Fibroblast of lung (primary cell): Measurements from ENCODE around the gene ITGB7. TPM values are rescaled to one million over a fixed set of nuclear protein-coding genes. Genes with fewer than 3 reads are reported as not detected.

Experiments
- DNase-seq, 2 donors: peaks; one replicate each; pipeline versions ENCODE4 v3.0.0 to v3.0.0-alpha.2; 2010; ENCODE audit warnings: low read depth in 2 of 2
- H2AFZ ChIP-seq: 2 replicates; pipeline ENCODE4 v1.5.1; 2012; ENCODE audit warnings: low read length, control low read depth, inconsistent platforms
- H3K27ac ChIP-seq: 2 replicates; pipeline ENCODE4 v1.5.1; 2011; ENCODE audit warnings: low read length, control low read depth; ENCODE audit not compliant: insufficient read depth
- H3K27me3 ChIP-seq: 2 replicates; pipeline ENCODE4 v1.5.1; 2011; ENCODE audit warnings: mild to moderate bottlenecking, low read length; ENCODE audit not compliant: control insufficient read depth, insufficient read depth
- H3K36me3 ChIP-seq: 2 replicates; pipeline ENCODE4 v1.5.1; 2011; ENCODE audit warnings: low read length; ENCODE audit not compliant: control insufficient read depth, insufficient read depth
- H3K4me1 ChIP-seq: 2 replicates; pipeline ENCODE4 v1.5.1; 2011; ENCODE audit warnings: low read length; ENCODE audit not compliant: control insufficient read depth, insufficient read depth; ENCODE audit errors: extremely low read depth
- H3K4me2 ChIP-seq: 2 replicates; pipeline ENCODE4 v1.5.1; 2011; ENCODE audit warnings: low read length, control low read depth; ENCODE audit not compliant: insufficient read depth; ENCODE audit errors: extremely low read depth
- H3K4me3 ChIP-seq, 4 experiments: fragments of 200-600 bp in 1 of 4; sonication (generic) in 1 of 4; replicated peaks in 1 of 4; 2 replicates each; pipeline ENCODE4 v1.5.1; 2011 to 2016; ENCODE audit warnings: low read length in 4 of 4, low read depth in 3 of 4, mild to moderate bottlenecking in 3 of 4, control low read depth in 2 of 4, inconsistent platforms in 1 of 4, mixed read lengths in 1 of 4; ENCODE audit not compliant: insufficient read depth in 1 of 4; ENCODE audit errors: control extremely low read depth in 1 of 4
- H3K79me2 ChIP-seq: 2 replicates; pipeline ENCODE4 v1.5.1; 2012; ENCODE audit warnings: mild to moderate bottlenecking, low read length, inconsistent platforms; ENCODE audit not compliant: control insufficient read depth, insufficient read depth
- H3K9ac ChIP-seq: 2 replicates; pipeline ENCODE4 v1.5.1; 2011; ENCODE audit warnings: mild to moderate bottlenecking, low read length, control low read depth; ENCODE audit not compliant: insufficient read depth
- H3K9me3 ChIP-seq: 2 replicates; pipeline ENCODE4 v1.5.1; 2012; ENCODE audit warnings: low read depth, low read length; ENCODE audit not compliant: control insufficient read depth, insufficient read depth
- H4K20me1 ChIP-seq: 2 replicates; pipeline ENCODE4 v1.5.1; 2011; ENCODE audit warnings: low read length; ENCODE audit not compliant: control insufficient read depth, insufficient read depth; ENCODE audit errors: extremely low read depth
- CTCF ChIP-seq, 2 donors: IDR thresholded peaks in 1 of 2; conservative IDR thresholded peaks in 1 of 2; 1 replicate in 1 of 2; 2 replicates in 1 of 2; pipeline ENCODE4 v1.5.1; 2011 to 2012; ENCODE audit warnings: low read length in 2 of 2, control low read depth in 1 of 2, inconsistent platforms in 1 of 2, low read depth in 1 of 2, mild to moderate bottlenecking in 1 of 2
- EZH2 ChIP-seq: IDR thresholded peaks from 2 replicates; pipeline ENCODE4 v1.5.1; 2012; ENCODE audit warnings: low read length, control low read depth, mild to moderate bottlenecking; ENCODE audit errors: missing control alignments
- polyA plus RNA-seq, 2 donors: library from polyadenylated mRNA; depleted of rRNA in 1 of 2; stranded (reverse) in 1 of 2; unstranded in 1 of 2; fragments of >200 nt; gene quantifications; 2 replicates each; pipeline ENCODE4 v1.2.1, GENCODE V29; 2011 to 2012; ENCODE audit warnings: missing spikeins in 1 of 2
- total RNA-seq: library from RNA; depleted of rRNA; stranded (reverse); fragments of >200 nt; gene quantifications from 2 replicates; pipeline ENCODE4 v1.2.1, GENCODE V29; 2014

Gene ITGB7
- total and polyA plus RNA-seq, 2 donors (not counting 1 experiment from before 2014, with no cell fraction given), result 0.20 to 0.50 TPM

- H3K79me2 ChIP-seq, result no peaks in the 10 kb centered on the region
- no peak for DNase-seq
Measured at GRCh38 chr12:53227341-53227740, 20.3 kb upstream of the ITGB7 start.

GRCh38 chr12:53226815-53227214 is 19.8 kb upstream of the ITGB7 start:
- Histone ChIP-seq H3K9ac (no peak overlapping the region), H2AFZ (no peak overlapping the region), H3K27me3 (no peaks in the 10 kb centered on the region), H3K4me3 (no peak overlapping the region), H3K79me2 (no peaks in the 10 kb centered on the region), H3K9me3 (no peaks in the 10 kb centered on the region), H3K36me3 (peaks cover 3% of the 10 kb centered on the region), H4K20me1 (no peaks in the 10 kb centered on the region), H3K4me1 (peaks cover 23% of the 10 kb centered on the region), H3K4me2 (no peak overlapping the region), H3K27ac (no peak overlapping the region)
- TF ChIP-seq EZH2, result no peak
- TF ChIP-seq CTCF (conservative IDR thresholded peaks at IDR 0.05 in 1 of 2, IDR thresholded peaks at IDR 0.05 in 1 of 2; ENCODE audit: low read depth in 1 of 2, low read length in 2 of 2), result no peak
- no peak for DNase-seq

More at GRCh38 chr12:53227341-53227740, 20.3 kb upstream of the ITGB7 start:
- Histone ChIP-seq H3K4me3 (no peak overlapping the region), H3K36me3 (peaks cover 3% of the 10 kb centered on the region), H3K27ac (no peak overlapping the region), H2AFZ (no peak overlapping the region), H3K9me3 (no peaks in the 10 kb centered on the region), H4K20me1 (no peaks in the 10 kb centered on the region), H3K4me2 (no peak overlapping the region), H3K27me3 (no peaks in the 10 kb centered on the region), H3K4me1 (peaks cover 21% of the 10 kb centered on the region), H3K9ac (no peak overlapping the region)
- TF ChIP-seq CTCF (conservative IDR thresholded peaks at IDR 0.05 in 1 of 2, IDR thresholded peaks at IDR 0.05 in 1 of 2; ENCODE audit: low read depth in 1 of 2, low read length in 2 of 2), result no peak
- no peak for TF ChIP-seq EZH2

GRCh38 chr12:53225635-53226424 is 18.8 kb upstream of the ITGB7 start:
- no peak overlapping the region for H2AFZ ChIP-seq
- no peaks in the 10 kb centered on the region for H3K79me2 ChIP-seq
- no peak overlapping the region for H3K4me3 ChIP-seq
- no peaks in the 10 kb centered on the region for H3K9me3 ChIP-seq
- no peak for DNase-seq
- no peaks in the 10 kb centered on the region for H3K27me3 ChIP-seq
- H3K9ac ChIP-seq, result no peak overlapping the region
- H3K36me3 ChIP-seq, result peaks cover 3% of the 10 kb centered on the region
- no peak overlapping the region for H3K27ac ChIP-seq
- H3K4me2 ChIP-seq, result no peak overlapping the region
- peaks cover 27% of the 10 kb centered on the region for H3K4me1 ChIP-seq
- H4K20me1 ChIP-seq, result no peaks in the 10 kb centered on the region
- TF ChIP-seq CTCF (conservative IDR thresholded peaks at IDR 0.05 in 1 of 2, IDR thresholded peaks at IDR 0.05 in 1 of 2; ENCODE audit: low read depth in 1 of 2, low read length in 2 of 2) (no peak), EZH2 (no peak)
